ENCODE data around the gene PPP1R26. TPM values are rescaled to one million over a fixed set of nuclear protein-coding genes. Genes with fewer than 3 reads are reported as not detected.

Gene PPP1R26
- total RNA-seq, 2 donors from 2014 or later, result 18.9 to 19.7 TPM

- DNase-seq, result no peak
- H3K4me1 ChIP-seq, result no peaks in the 10 kb centered on the region
- H3K4me3 ChIP-seq, result no peak overlapping the region
- H3K9ac ChIP-seq (ENCODE audit: low read depth in 2 of 2, low read length in 2 of 2), result no peak overlapping the region
- intact Hi-C loops (cut with DNase I), result no loop called here
- H3K9me3 ChIP-seq, result no peaks in the 10 kb centered on the region
- H3K27me3 ChIP-seq, result no peaks in the 10 kb centered on the region
- no peak for TF ChIP-seq CTCF (IDR thresholded peaks at IDR 0.05)
- no peak overlapping the region for H3K27ac ChIP-seq
- H3K36me3 ChIP-seq, result no peaks in the 10 kb centered on the region
Measured at GRCh38 chr9:135515083-135515951, 35.7 kb downstream of the PPP1R26 start.

- H3K27me3 ChIP-seq, result no peaks in the 10 kb centered on the region
- no peaks in the 10 kb centered on the region for H3K36me3 ChIP-seq
- no peaks in the 10 kb centered on the region for H3K9me3 ChIP-seq
- no peak overlapping the region for H3K27ac ChIP-seq
- intact Hi-C loops (cut with DNase I), result no loop called here
- TF ChIP-seq CTCF (IDR thresholded peaks at IDR 0.05), result no peak
- H3K4me3 ChIP-seq, result no peak overlapping the region
- H3K9ac ChIP-seq (ENCODE audit: low read depth in 2 of 2, low read length in 2 of 2), result no peak overlapping the region
- no peaks in the 10 kb centered on the region for H3K4me1 ChIP-seq
- DNase-seq, result no peak
Measured at GRCh38 chr9:135516132-135516860, 36.7 kb downstream of the PPP1R26 start.

- no peak overlapping the region for H3K4me3 ChIP-seq
- H3K4me1 ChIP-seq, result no peaks in the 10 kb centered on the region
- H3K36me3 ChIP-seq, result no peaks in the 10 kb centered on the region
- no peak overlapping the region for H3K9ac ChIP-seq (ENCODE audit: low read depth in 2 of 2, low read length in 2 of 2)
- TF ChIP-seq CTCF (IDR thresholded peaks at IDR 0.05), result no peak
- no peaks in the 10 kb centered on the region for H3K27me3 ChIP-seq
- H3K27ac ChIP-seq, result no peak overlapping the region
- DNase-seq, result no peak
- intact Hi-C loops (cut with DNase I), result no loop called here
- no peaks in the 10 kb centered on the region for H3K9me3 ChIP-seq
Measured at GRCh38 chr9:135517407-135517822, 37.8 kb downstream of the PPP1R26 start.

- no peak for DNase-seq
- Histone ChIP-seq H3K9me3 (no peaks in the 10 kb centered on the region), H3K27me3 (no peaks in the 10 kb centered on the region), H3K4me3 (no peak overlapping the region), H3K4me1 (no peaks in the 10 kb centered on the region), H3K36me3 (no peaks in the 10 kb centered on the region), H3K27ac (no peak overlapping the region), H3K9ac (ENCODE audit: low read depth in 2 of 2, low read length in 2 of 2) (no peak overlapping the region)
- no peak for TF ChIP-seq CTCF (IDR thresholded peaks at IDR 0.05)
- intact Hi-C loops (cut with DNase I), result no loop called here
Measured at GRCh38 chr9:135519179-135519971, 39.8 kb downstream of the PPP1R26 start.

GRCh38 chr9:135520916-135521607 is 41.5 kb downstream of the PPP1R26 start, which contains the start of gene LCN1:
LCN1 (plus strand) TSS chr9:135521440; CDS start chr9:135521498, 58 bp downstream.
- Histone ChIP-seq H3K4me3 (no peak within 1 kb of the TSS), H3K9ac (ENCODE audit: low read depth in 2 of 2, low read length in 2 of 2) (peak within 1 kb of the TSS in 1 of 2 donors; percentile 2), H3K27me3 (no peaks in the 10 kb centered on the region), H3K4me1 (no peaks in the 10 kb centered on the region), H3K27ac (no peak within 1 kb of the TSS), H3K9me3 (no peaks in the 10 kb centered on the region), H3K36me3 (no peaks in the 10 kb centered on the region)
- DNase-seq, result no peak
- intact Hi-C loops (cut with DNase I), result no loop called here
- TF ChIP-seq CTCF (IDR thresholded peaks at IDR 0.05), result no peak
